IMR-90 (cell line): ENCODE measurements around the gene SELENOM.

Experiments
- BHLHE40 ChIP-seq: fragments of 150-350 bp; IDR thresholded peaks from 2 replicates; pipeline ENCODE4 v1.6.1; 2016; ENCODE audit warnings: mild to moderate bottlenecking, low read depth, low read length
- CEBPB ChIP-seq: IDR thresholded peaks from 2 replicates; pipeline ENCODE4 v1.6.1; 2012; ENCODE audit warnings: low read depth, low read length, improper control_type of control experiment
- CHD1 ChIP-seq: IDR thresholded peaks from 2 replicates; pipeline ENCODE4 v1.6.1; 2012; ENCODE audit warnings: low read depth, low read length, improper control_type of control experiment
- ELK1 ChIP-seq: fragments of 150-350 bp; IDR thresholded peaks from 2 replicates; pipeline ENCODE4 v1.6.1; 2016; ENCODE audit warnings: low read depth, mild to moderate bottlenecking, low read length, moderate library complexity, borderline replicate concordance
- FOS ChIP-seq: fragments of 150-350 bp; IDR thresholded peaks from 2 replicates; pipeline ENCODE4 v1.6.1; 2016; ENCODE audit warnings: low read depth, low read length
- MAFK ChIP-seq: IDR thresholded peaks from 2 replicates; pipeline ENCODE4 v1.6.1; 2012; ENCODE audit warnings: low read depth, low read length, improper control_type of control experiment
- MAZ ChIP-seq: IDR thresholded peaks from 2 replicates; pipeline ENCODE4 v1.6.1; 2012; ENCODE audit warnings: low read depth, mild to moderate bottlenecking, low read length, improper control_type of control experiment, moderate library complexity, borderline replicate concordance
- MXI1 ChIP-seq: IDR thresholded peaks from 2 replicates; pipeline ENCODE4 v1.6.1; 2012; ENCODE audit warnings: low read depth, mild to moderate bottlenecking, low read length, moderate library complexity, borderline replicate concordance
- POLR2A ChIP-seq: IDR thresholded peaks from 2 replicates; pipeline ENCODE4 v1.6.1; 2012; ENCODE audit warnings: mild to moderate bottlenecking, low read depth, low read length
- RAD21 ChIP-seq: IDR thresholded peaks from 2 replicates; pipeline ENCODE4 v1.6.1; 2012; ENCODE audit warnings: low read length, improper control_type of control experiment
- RFX5 ChIP-seq: IDR thresholded peaks from 2 replicates; pipeline ENCODE4 v1.8.0; 2012; ENCODE audit warnings: low read depth, mild to moderate bottlenecking, low read length, moderate library complexity
- SMC3 ChIP-seq: fragments of 150-350 bp; IDR thresholded peaks from 2 replicates; pipeline ENCODE4 v1.6.1; 2016; ENCODE audit warnings: low read depth, mild to moderate bottlenecking, antibody characterized with exemption, low read length, moderate library complexity
- USF2 ChIP-seq: fragments of 150-350 bp; IDR thresholded peaks from 2 replicates; pipeline ENCODE4 v1.6.1; 2017; ENCODE audit warnings: mild to moderate bottlenecking, antibody characterized with exemption, low read length, low read depth
- TF ChIP-seq, protein P1 (sequence below): conservative IDR thresholded peaks from 2 replicates; pipeline ENCODE4 v1.5.1; 2012; ENCODE audit warnings: mild to moderate bottlenecking, low read depth, low read length, improper control_type of control experiment

DNA sequence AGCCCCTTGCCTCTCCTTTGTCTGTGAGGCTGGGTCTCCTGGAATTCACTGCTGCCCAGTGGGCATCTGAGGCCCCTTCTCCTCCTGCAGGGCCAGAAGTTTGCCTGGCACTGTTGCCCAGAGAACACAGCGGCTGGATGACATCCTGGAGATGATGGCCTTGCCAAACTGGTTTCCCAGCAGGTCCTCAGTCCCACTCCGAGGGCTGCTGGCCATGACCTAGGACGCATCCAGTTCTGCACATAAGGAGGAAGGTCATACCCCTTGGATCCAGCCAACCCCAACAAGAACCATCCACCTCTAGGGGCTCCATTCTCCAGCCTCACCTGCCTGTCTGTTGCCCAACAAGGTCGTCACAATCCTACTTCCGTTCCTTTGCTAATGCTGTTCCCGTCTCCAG, 29.7 kb downstream of the SELENOM start:
- no peak for TF ChIP-seq USF2
- TF ChIP-seq, protein P1, sequence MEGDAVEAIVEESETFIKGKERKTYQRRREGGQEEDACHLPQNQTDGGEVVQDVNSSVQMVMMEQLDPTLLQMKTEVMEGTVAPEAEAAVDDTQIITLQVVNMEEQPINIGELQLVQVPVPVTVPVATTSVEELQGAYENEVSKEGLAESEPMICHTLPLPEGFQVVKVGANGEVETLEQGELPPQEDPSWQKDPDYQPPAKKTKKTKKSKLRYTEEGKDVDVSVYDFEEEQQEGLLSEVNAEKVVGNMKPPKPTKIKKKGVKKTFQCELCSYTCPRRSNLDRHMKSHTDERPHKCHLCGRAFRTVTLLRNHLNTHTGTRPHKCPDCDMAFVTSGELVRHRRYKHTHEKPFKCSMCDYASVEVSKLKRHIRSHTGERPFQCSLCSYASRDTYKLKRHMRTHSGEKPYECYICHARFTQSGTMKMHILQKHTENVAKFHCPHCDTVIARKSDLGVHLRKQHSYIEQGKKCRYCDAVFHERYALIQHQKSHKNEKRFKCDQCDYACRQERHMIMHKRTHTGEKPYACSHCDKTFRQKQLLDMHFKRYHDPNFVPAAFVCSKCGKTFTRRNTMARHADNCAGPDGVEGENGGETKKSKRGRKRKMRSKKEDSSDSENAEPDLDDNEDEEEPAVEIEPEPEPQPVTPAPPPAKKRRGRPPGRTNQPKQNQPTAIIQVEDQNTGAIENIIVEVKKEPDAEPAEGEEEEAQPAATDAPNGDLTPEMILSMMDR = no peak
- no peak for TF ChIP-seq RFX5
- TF ChIP-seq RAD21 = no peak
- no peak for TF ChIP-seq POLR2A
- no peak for TF ChIP-seq SMC3
- TF ChIP-seq CEBPB = no peak
- no peak for TF ChIP-seq MXI1
- TF ChIP-seq ELK1 = no peak
- no peak for TF ChIP-seq MAZ
- no peak for TF ChIP-seq MAFK
- no peak for TF ChIP-seq FOS
- no peak for TF ChIP-seq BHLHE40
- TF ChIP-seq CHD1 = no peak
